Psoas muscle (tissue), 8 donors: Measurements from ENCODE around the gene ZNF333. TPM values are rescaled to one million over a fixed set of nuclear protein-coding genes. Genes with fewer than 3 reads are reported as not detected.
"Not testable (repeated sequence)": the region's sequence is repeated elsewhere in the genome, so short reads cannot be mapped to it uniquely, and the experiment has no call there.

ENCODE experiments used
- ATAC-seq, 4 donors: fragments of 200-7000 bp; cut with Tn5 transposase; one replicate each; pipeline ENCODE4 v1.9.1; 2020; ENCODE audit warnings: moderate library complexity in 3 of 4, mild to moderate bottlenecking in 2 of 4
- DNase-seq, 2 donors: peaks; one replicate each; pipeline ENCODE4 v3.0.0-alpha.2; 2020
- H3K27ac ChIP-seq: fragments of 200-600 bp; one replicate; pipeline ENCODE4 v1.8.0; 2022
- H3K27me3 ChIP-seq, 3 donors: fragments of 200-600 bp in 1 of 3; one replicate each; pipeline versions ENCODE4 v1.6.1 to v1.8.0; 2013 to 2022; ENCODE audit warnings: low read length in 2 of 3, mild to moderate bottlenecking in 2 of 3, moderate library complexity in 1 of 3; ENCODE audit not compliant: insufficient read depth in 3 of 3
- H3K36me3 ChIP-seq, 2 donors: fragments of 200-600 bp in 1 of 2; one replicate each; pipeline versions ENCODE4 v1.6.1 to v1.8.0; 2013 to 2022; ENCODE audit warnings: low read depth in 1 of 2, mild to moderate bottlenecking in 1 of 2, moderate library complexity in 1 of 2; ENCODE audit not compliant: insufficient read depth in 1 of 2
- H3K4me1 ChIP-seq: fragments of 200-600 bp; one replicate; pipeline ENCODE4 v1.8.0; 2022
- H3K4me3 ChIP-seq: fragments of 200-600 bp; one replicate; pipeline ENCODE4 v1.8.0; 2022; ENCODE audit warnings: mild to moderate bottlenecking
- H3K9me3 ChIP-seq: fragments of 200-600 bp; one replicate; pipeline ENCODE4 v1.8.0; 2022
- CTCF ChIP-seq: fragments of 200-600 bp; IDR thresholded peaks from one replicate; pipeline ENCODE4 v1.8.0; 2022; ENCODE audit warnings: antibody characterized with exemption
- WGBS, 3 donors: extraction: QIAGEN DNeasy Blood & Tissue Kit; methylation state at CpG; one replicate each; pipeline versions ENCODE4 v1.1.6 to v1.1.7; 2013; 5-methylcytosine and 5-hydroxymethylcytosine counted together
- intact Hi-C, 2 donors: fragments of 100-400 bp; cut with DNase I; formaldehyde crosslinking; loops; one replicate each; pipeline versions ENCODE4 v1.11.0 to v1.14.2; 2022
- polyA plus RNA-seq, 3 donors: library from polyadenylated mRNA; stranded (reverse); fragments of 200-250 nt; gene quantifications; one replicate each; pipeline ENCODE4 v1.2.3, GENCODE V29; 2013
- total RNA-seq, 4 donors: library from RNA; stranded (reverse); fragmentation: NEBNext Ultra II Directional in 2 of 4; extraction: Animal tissue kit (Norgen Biotek cat#: 25700) in 2 of 4; gene quantifications; one replicate each; pipeline versions ENCODE4 v1.2.1 to v1.2.4, GENCODE V29; 2021 to 2023
- donor health status: healthy with polysubstance abuse.
- donor health status: DM: no; HTN: no; CAD: no; lungs with moderate emphysema.
- donor health status: Bipolar disorder and iron deficiency.
- donor health status: healthy.
- donor health status: DM: yes; HTN: yes; CAD: no.
- donor health status: DM: no; HTN: no; CAD: no.
- donor health status: DM: no; HTN: no; CAD: no.
- donor health status: DM: yes; HTN: yes; CAD: no.

Gene ZNF333
- total and polyA plus RNA-seq, 7 donors: 6.8 to 16.0 (median 8.9) TPM

GRCh38 chr19:14770944-14771839 lies 81.3 kb downstream of the ZNF333 start:
- WGBS, 3 donors: 74 to 78% (median 74%) methylated on average over 11 of the region's 11 CpGs
- DNase-seq: no peak

GRCh38 chr19:14772467-14772866 lies 82.6 kb downstream of the ZNF333 start:
- Histone ChIP-seq H3K36me3 (no peaks in the 10 kb centered on the region), H3K27me3 (peaks cover 0 to 9% (median 2%) of the 10 kb centered on the region in 3 donors), H3K4me1 (no peaks in the 10 kb centered on the region), H3K27ac (no peak overlapping the region), H3K4me3 (no peak overlapping the region), H3K9me3 (no peaks in the 10 kb centered on the region)
- intact Hi-C loops: no loop called here
- ATAC-seq (no peak), DNase-seq (no peak)
- no peak for TF ChIP-seq CTCF
- WGBS, 3 donors: 80 to 89% (median 84%) methylated on average over 8 of the region's 8 CpGs

More at GRCh38 chr19:14770944-14771839, 81.3 kb downstream of the ZNF333 start:
- Histone ChIP-seq H3K36me3 (no peaks in the 10 kb centered on the region), H3K27me3 (peaks cover 0 to 9% (median 0%) of the 10 kb centered on the region in 3 donors), H3K4me3 (no peak overlapping the region), H3K27ac (no peak overlapping the region), H3K9me3 (no peaks in the 10 kb centered on the region), H3K4me1 (no peaks in the 10 kb centered on the region)
- no peak for ATAC-seq
- intact Hi-C loops: no loop called here
- no peak for TF ChIP-seq CTCF

- peaks cover 0 to 9% (median 2%) of the 10 kb centered on the region in 3 donors for H3K27me3 ChIP-seq
- intact Hi-C loops: no loop called here
- no peak for ATAC-seq
- WGBS, 3 donors: 90 to 93% (median 91%) methylated on average over 7 of the region's 7 CpGs
- no peak overlapping the region for H3K27ac ChIP-seq
- no peak for DNase-seq
- H3K4me1 ChIP-seq: no peaks in the 10 kb centered on the region
- H3K36me3 ChIP-seq: no peaks in the 10 kb centered on the region
- no peaks in the 10 kb centered on the region for H3K9me3 ChIP-seq
- TF ChIP-seq CTCF: no peak
- no peak overlapping the region for H3K4me3 ChIP-seq
Observed at GRCh38 chr19:14772995-14773394, 83.1 kb downstream of the ZNF333 start.

GRCh38 chr19:14773722-14774121 lies 83.9 kb downstream of the ZNF333 start:
- 66 to 77% (median 68%) methylated on average over 6 to 9 of the region's 9 CpGs for WGBS, 3 donors
- H3K27ac ChIP-seq, H3K4me3 ChIP-seq, H3K9me3 ChIP-seq, H3K36me3 ChIP-seq, H3K27me3 ChIP-seq, DNase-seq, intact Hi-C loops, H3K4me1 ChIP-seq, ATAC-seq: not testable (repeated sequence)

- WGBS, 3 donors: 56 to 71% (median 68%) methylated on average over 10 of the region's 10 CpGs
Observed at GRCh38 chr19:14774373-14774772, 84.5 kb downstream of the ZNF333 start.

GRCh38 chr19:14775326-14775725 lies 85.5 kb downstream of the ZNF333 start:
- ATAC-seq, H3K4me3 ChIP-seq, H3K36me3 ChIP-seq, H3K27ac ChIP-seq, DNase-seq, intact Hi-C loops, H3K9me3 ChIP-seq, H3K4me1 ChIP-seq, H3K27me3 ChIP-seq: not testable (repeated sequence)
- WGBS, 3 donors: 66 to 71% (median 70%) methylated on average over 8 of the region's 8 CpGs

More at GRCh38 chr19:14774373-14774772, 84.5 kb downstream of the ZNF333 start:
- Histone ChIP-seq H3K4me1 (no peaks in the 10 kb centered on the region), H3K9me3 (no peaks in the 10 kb centered on the region), H3K27me3 (peaks cover 0 to 9% (median 2%) of the 10 kb centered on the region in 3 donors), H3K36me3 (no peaks in the 10 kb centered on the region), H3K4me3 (no peak overlapping the region), H3K27ac (no peak overlapping the region)
- intact Hi-C loops: no loop called here
- no peak for DNase-seq
- TF ChIP-seq CTCF: no peak
- no peak for ATAC-seq
